Endodermal cell (in vitro differentiated cells): ENCODE results near the gene ELMOD1. TPM values are rescaled to one million over a fixed set of nuclear protein-coding genes. Genes with fewer than 3 reads are reported as not detected.
A peak's percentile ranks its signal among the peaks of the same experiment; 100 is the strongest.

Experiments
- DNase-seq: peaks from one replicate; pipeline ENCODE4 v3.0.0-alpha.2; 2017
- H3K27ac ChIP-seq: 2 replicates; pipeline ENCODE4 v1.5.1; 2013; ENCODE audit warnings: mild to moderate bottlenecking, low read depth, low read length, moderate library complexity
- H3K27me3 ChIP-seq: 2 replicates; pipeline ENCODE4 v1.6.1; 2013; ENCODE audit warnings: mild to moderate bottlenecking, low read length, moderate library complexity; ENCODE audit not compliant: insufficient read depth, control insufficient read depth, poor library complexity, severe bottlenecking
- H3K36me3 ChIP-seq: 2 replicates; pipeline ENCODE4 v1.7.0; 2013; ENCODE audit warnings: mild to moderate bottlenecking, low read length, moderate library complexity; ENCODE audit not compliant: control insufficient read depth, insufficient read depth
- H3K4me1 ChIP-seq: one replicate; pipeline ENCODE4 v1.7.0; 2013; ENCODE audit warnings: low read length; ENCODE audit not compliant: control insufficient read depth, insufficient read depth
- H3K4me3 ChIP-seq: 2 replicates; pipeline ENCODE4 v1.5.1; 2013; ENCODE audit warnings: mild to moderate bottlenecking, low read length, moderate library complexity
- H3K9ac ChIP-seq: 2 replicates; pipeline ENCODE4 v1.6.1; 2013; ENCODE audit warnings: mild to moderate bottlenecking, low read length, moderate library complexity; ENCODE audit not compliant: poor library complexity, severe bottlenecking; ENCODE audit errors: extremely low read depth
- H3K9me3 ChIP-seq: 2 replicates; pipeline ENCODE4 v1.6.1; 2013; ENCODE audit warnings: mild to moderate bottlenecking, low read length, moderate library complexity; ENCODE audit not compliant: control insufficient read depth
- H3K27ac Mint-ChIP-seq: 2 replicates; pipeline ENCODE4 v1.8.0; 2020; ENCODE audit warnings: mixed read lengths
- H3K27me3 Mint-ChIP-seq: 2 replicates; pipeline ENCODE4 v1.8.0; 2021; ENCODE audit warnings: mild to moderate bottlenecking, mixed read lengths; ENCODE audit not compliant: insufficient read depth
- H3K36me3 Mint-ChIP-seq: 2 replicates; pipeline ENCODE4 v1.8.0; 2020; ENCODE audit warnings: low read depth, mixed read lengths
- H3K4me1 Mint-ChIP-seq: 2 replicates; pipeline ENCODE4 v1.8.0; 2020; ENCODE audit warnings: mixed read lengths
- H3K4me3 Mint-ChIP-seq: 2 replicates; pipeline ENCODE4 v1.8.0; 2020; ENCODE audit warnings: mild to moderate bottlenecking, moderate library complexity, mixed read lengths
- H3K9me3 Mint-ChIP-seq: 2 replicates; pipeline ENCODE4 v1.8.0; 2020; ENCODE audit warnings: mild to moderate bottlenecking, mixed read lengths
- CTCF ChIP-seq: fragments of 200-600 bp; sonication (generic); conservative IDR thresholded peaks from 2 replicates; pipeline ENCODE4 v1.5.0; 2021; ENCODE audit warnings: antibody characterized with exemption, mild to moderate bottlenecking
- WGBS, 2 experiments: methylation state at CpG; one replicate each; pipeline versions ENCODE4 v1.1.5 to v1.1.7; 2013; ENCODE audit warnings: missing lambda C conversion rate in 2 of 2, mixed read lengths in 1 of 2; ENCODE audit not compliant: insufficient coverage in 1 of 2, insufficient read length in 1 of 2; 5-methylcytosine and 5-hydroxymethylcytosine counted together
- total RNA-seq, 2 donors: library from RNA; stranded (reverse); fragmentation: NEBNext Ultra II Directional in 1 of 2; extraction: Animal tissue kit (Norgen Biotek cat#: 25700) in 1 of 2; gene quantifications; 2 replicates in 1 of 2; 3 replicates in 1 of 2; pipeline ENCODE4 v1.2.1, GENCODE V29; 2021

ELMOD1 gene
- total RNA-seq, 2 donors from 2014 or later = 0.46 to 0.60 TPM

GRCh38 chr11:107561688-107562087, 29.3 kb upstream of the ELMOD1 start:
- Histone ChIP-seq H3K27me3 (no peaks in the 10 kb centered on the region), H3K36me3 (no peaks in the 10 kb centered on the region), H3K4me1 (peaks cover 8% of the 10 kb centered on the region), H3K4me3 (no peak overlapping the region), H3K9ac (no peak overlapping the region), H3K9me3 (no peaks in the 10 kb centered on the region), H3K27ac (no peak overlapping the region)
- DNase-seq = no peak
- H3K4me1 Mint-ChIP-seq = peaks cover 12% of the 10 kb centered on the region
- peaks cover 4% of the 10 kb centered on the region for H3K36me3 Mint-ChIP-seq
- TF ChIP-seq CTCF = no peak
- no peaks in the 10 kb centered on the region for H3K9me3 Mint-ChIP-seq
- H3K27me3 Mint-ChIP-seq = no peaks in the 10 kb centered on the region
- H3K4me3 Mint-ChIP-seq = no peak overlapping the region
- no peak overlapping the region for H3K27ac Mint-ChIP-seq

GRCh38 chr11:107562647-107563208, 28.2 kb upstream of the ELMOD1 start:
- no peak for TF ChIP-seq CTCF
- Histone ChIP-seq H3K4me1 (peaks cover 8% of the 10 kb centered on the region), H3K9ac (no peak overlapping the region), H3K27me3 (no peaks in the 10 kb centered on the region), H3K4me3 (no peak overlapping the region), H3K9me3 (no peaks in the 10 kb centered on the region), H3K27ac (no peak overlapping the region), H3K36me3 (no peaks in the 10 kb centered on the region)
- H3K4me1 Mint-ChIP-seq = peaks cover 12% of the 10 kb centered on the region
- WGBS, 2 experiments = 67 to 69% methylated on average over 3 to 4 of the region's 4 CpGs
- peaks cover 4% of the 10 kb centered on the region for H3K36me3 Mint-ChIP-seq
- no peak for DNase-seq
- no peak overlapping the region for H3K27ac Mint-ChIP-seq
- H3K4me3 Mint-ChIP-seq = no peak overlapping the region
- no peaks in the 10 kb centered on the region for H3K9me3 Mint-ChIP-seq
- H3K27me3 Mint-ChIP-seq = no peaks in the 10 kb centered on the region

- Histone ChIP-seq H3K36me3 (no peaks in the 10 kb centered on the region), H3K9me3 (no peaks in the 10 kb centered on the region), H3K27ac (no peak overlapping the region), H3K4me1 (peaks cover 8% of the 10 kb centered on the region), H3K27me3 (no peaks in the 10 kb centered on the region), H3K9ac (no peak overlapping the region), H3K4me3 (no peak overlapping the region)
- H3K4me1 Mint-ChIP-seq = peaks cover 12% of the 10 kb centered on the region
- DNase-seq = peak; percentile 54
- peaks cover 4% of the 10 kb centered on the region for H3K36me3 Mint-ChIP-seq
- H3K27ac Mint-ChIP-seq = no peak overlapping the region
- 0 to 37% methylated on average over 1 to 2 of the region's 2 CpGs for WGBS, 2 experiments
- no peaks in the 10 kb centered on the region for H3K9me3 Mint-ChIP-seq
- H3K4me3 Mint-ChIP-seq = no peak overlapping the region
- H3K27me3 Mint-ChIP-seq = no peaks in the 10 kb centered on the region
- peak; percentile 77 for TF ChIP-seq CTCF
These were observed 27.2 kb upstream of the ELMOD1 start for GRCh38 chr11:107563702-107564101.
